PFSK-1 (cell line): ENCODE data around the gene LSAMP.

Experiments used
- FOXP2 ChIP-seq: optimal IDR thresholded peaks from 2 replicates; pipeline ENCODE3; 2011; ENCODE audit warnings: borderline replicate concordance, control low read depth, inconsistent platforms; ENCODE audit not compliant: insufficient read depth; ENCODE audit errors: extremely low read length, extremely low read depth
- POLR2AphosphoS5 ChIP-seq: IDR thresholded peaks from 2 replicates; pipeline ENCODE4 v1.6.1; 2012; ENCODE audit warnings: low read depth, mild to moderate bottlenecking, control low read depth, low read length, moderate library complexity
- TAF1 ChIP-seq: IDR thresholded peaks from 2 replicates; pipeline ENCODE4 v1.6.1; 2012; ENCODE audit warnings: low read length, control low read depth, borderline replicate concordance; ENCODE audit not compliant: insufficient read depth

DNA sequence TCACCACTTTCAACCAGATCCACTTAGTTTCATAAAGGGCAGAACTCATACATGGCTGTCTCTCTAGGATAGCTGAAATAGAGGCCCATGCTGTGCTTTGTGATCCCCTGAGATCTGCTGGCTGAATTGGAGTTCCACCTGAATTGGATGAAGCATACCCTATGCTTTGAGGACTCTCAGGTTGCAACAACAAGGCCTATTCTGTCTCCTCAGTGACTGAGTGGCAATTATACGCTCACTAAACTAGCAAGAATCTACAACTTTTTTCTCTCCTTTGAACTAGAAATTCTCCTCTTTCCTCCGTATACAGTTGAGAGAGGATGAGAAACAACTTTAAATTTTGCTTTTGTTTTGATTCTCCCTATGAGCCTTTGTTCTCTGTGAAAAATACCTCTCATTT is 348.7 kb downstream of the LSAMP start:
- TF ChIP-seq FOXP2 (no peak), POLR2AphosphoS5 (no peak), TAF1 (no peak)
